Colonic mucosa (tissue), 4 donors: ENCODE results near the gene TBCE. TPM values are rescaled to one million over a fixed set of nuclear protein-coding genes. Genes with fewer than 3 reads are reported as not detected.

Source experiments
- DNase-seq: peaks from one replicate; pipeline ENCODE4 v3.0.0-alpha.2; 2020
- H3K27ac ChIP-seq: fragments of 200-600 bp; one replicate; pipeline ENCODE4 v1.8.0; 2021
- H3K27me3 ChIP-seq: fragments of 200-600 bp; one replicate; pipeline ENCODE4 v1.8.0; 2021
- H3K36me3 ChIP-seq: fragments of 200-600 bp; one replicate; pipeline ENCODE4 v1.8.0; 2021
- H3K4me1 ChIP-seq: fragments of 200-600 bp; one replicate; pipeline ENCODE4 v1.8.0; 2021; ENCODE audit warnings: mild to moderate bottlenecking
- H3K4me3 ChIP-seq: fragments of 200-600 bp; one replicate; pipeline ENCODE4 v1.8.0; 2021
- H3K9ac ChIP-seq, 2 donors: one replicate each; pipeline ENCODE4 v1.7.0; 2013; ENCODE audit warnings: control low read depth in 2 of 2, low read depth in 2 of 2, low read length in 2 of 2
- H3K9me3 ChIP-seq: fragments of 200-600 bp; one replicate; pipeline ENCODE4 v1.8.0; 2021
- CTCF ChIP-seq: fragments of 200-600 bp; IDR thresholded peaks from one replicate; pipeline ENCODE4 v1.8.0; 2022; ENCODE audit warnings: antibody characterized with exemption, mild to moderate bottlenecking
- intact Hi-C: fragments of 100-400 bp; cut with DNase I; formaldehyde crosslinking; loops from one replicate; pipeline ENCODE4 v1.14.1; 2022
- total RNA-seq, 2 donors: library from RNA; stranded (reverse); fragmentation: NEBNext Ultra II Directional in 1 of 2; extraction: Animal tissue kit (Norgen Biotek cat#: 25700) in 1 of 2; gene quantifications; one replicate each; pipeline ENCODE4 v1.2.1, GENCODE V29; 2021
- donor health status: healthy.
- donor health status: DM: no; HTN: no; CAD: no.
- donor health status: DM: no; HTN: no; CAD: no.

TBCE gene
- total RNA-seq, 2 donors from 2014 or later, result 12.6 to 22.7 TPM

- no peak for DNase-seq
- Histone ChIP-seq H3K27ac (no peak overlapping the region), H3K36me3 (no peaks in the 10 kb centered on the region), H3K9me3 (no peaks in the 10 kb centered on the region), H3K4me1 (peaks cover 5% of the 10 kb centered on the region), H3K9ac (peak overlapping the region in 1 of 2 donors; percentile 96), H3K27me3 (no peaks in the 10 kb centered on the region), H3K4me3 (peak overlapping the region; percentile 93)
- no peak for TF ChIP-seq CTCF
- intact Hi-C loops, result no loop called here
Measured at GRCh38 chr1:235325854-235326253, 41.4 kb upstream of the TBCE start.

GRCh38 chr1:235326719-235327558 is 40.3 kb upstream of the TBCE start:
- peak overlapping the region; percentile 96 to 98 for H3K9ac ChIP-seq
- peaks cover 5% of the 10 kb centered on the region for H3K4me1 ChIP-seq
- H3K27me3 ChIP-seq, result no peaks in the 10 kb centered on the region
- H3K4me3 ChIP-seq, result peak overlapping the region; percentile 93
- H3K27ac ChIP-seq, result peak overlapping the region; percentile 99
- H3K36me3 ChIP-seq, result no peaks in the 10 kb centered on the region
- intact Hi-C loops, result no loop called here
- H3K9me3 ChIP-seq, result no peaks in the 10 kb centered on the region
- peak; percentile 54 for DNase-seq
- no peak for TF ChIP-seq CTCF

- Histone ChIP-seq H3K27me3 (no peaks in the 10 kb centered on the region), H3K4me1 (peaks cover 5% of the 10 kb centered on the region), H3K36me3 (no peaks in the 10 kb centered on the region), H3K9me3 (no peaks in the 10 kb centered on the region), H3K4me3 (peak within 1 kb of the TSS; percentile 93), H3K9ac (peak within 1 kb of the TSS; percentile 96 to 98), H3K27ac (peak within 1 kb of the TSS; percentile 99)
- intact Hi-C loops, result no loop called here
- DNase-seq, result no peak
- no peak for TF ChIP-seq CTCF
Measured at GRCh38 chr1:235327559-235328270, 39.5 kb upstream of the TBCE start, which contains the start of gene ARID4B. ARID4B (minus strand) TSS chr1:235328179; CDS start chr1:235326919, 1,260 bp downstream.

GRCh38 chr1:235328271-235329138 is 38.7 kb upstream of the TBCE start, which contains the start of gene GGPS1:
GGPS1 (plus strand) TSS chr1:235328570; CDS start chr1:235335265, 6,695 bp downstream.
- Histone ChIP-seq H3K9me3 (no peaks in the 10 kb centered on the region), H3K4me3 (peak within 1 kb of the TSS; percentile 93), H3K27me3 (no peaks in the 10 kb centered on the region), H3K36me3 (no peaks in the 10 kb centered on the region), H3K9ac (peak within 1 kb of the TSS; percentile 96 to 98), H3K4me1 (peaks cover 5% of the 10 kb centered on the region), H3K27ac (peak within 1 kb of the TSS; percentile 99)
- no peak for TF ChIP-seq CTCF
- intact Hi-C loops, result no loop called here
- DNase-seq, result peak; percentile 98
